Brain microvascular endothelial cell (primary cell): ENCODE results near the gene ALX4.

Experiments
- DNase-seq: peaks from one replicate; pipeline ENCODE4 v3.0.0-alpha.2; 2020
- H3K27ac ChIP-seq: fragments of 250-450 bp; sonication (Bioruptor Pico); 2 replicates; pipeline ENCODE4 v1.5.1; 2020; ENCODE audit warnings: mild to moderate bottlenecking, moderate library complexity
- H3K27me3 ChIP-seq: fragments of 250-450 bp; sonication (Bioruptor Pico); replicated peaks from 2 replicates; pipeline ENCODE4 v1.5.1; 2020; ENCODE audit warnings: mild to moderate bottlenecking
- H3K36me3 ChIP-seq: fragments of 250-450 bp; sonication (Bioruptor Pico); replicated peaks from 2 replicates; pipeline ENCODE4 v1.5.1; 2020; ENCODE audit warnings: mild to moderate bottlenecking
- H3K4me3 ChIP-seq: 2 replicates; pipeline ENCODE4 v1.5.1; 2011; ENCODE audit warnings: low read depth, mild to moderate bottlenecking, control low read depth, low read length, moderate library complexity
- in situ Hi-C: cut with HindIII; loops from 2 replicates; pipeline ENCODE4 v1.10.0; 2017; ENCODE audit warnings: low sequenced_read_pairs, low pct_ligation_motif_present
- TF ChIP-seq, protein P1 (sequence below): IDR thresholded peaks from 2 replicates; pipeline ENCODE4 v1.5.1; 2011; ENCODE audit warnings: low read depth, mild to moderate bottlenecking, moderate library complexity, low read length, control low read depth, inconsistent platforms; ENCODE audit errors: missing control alignments

The ALX4 gene

DNA sequence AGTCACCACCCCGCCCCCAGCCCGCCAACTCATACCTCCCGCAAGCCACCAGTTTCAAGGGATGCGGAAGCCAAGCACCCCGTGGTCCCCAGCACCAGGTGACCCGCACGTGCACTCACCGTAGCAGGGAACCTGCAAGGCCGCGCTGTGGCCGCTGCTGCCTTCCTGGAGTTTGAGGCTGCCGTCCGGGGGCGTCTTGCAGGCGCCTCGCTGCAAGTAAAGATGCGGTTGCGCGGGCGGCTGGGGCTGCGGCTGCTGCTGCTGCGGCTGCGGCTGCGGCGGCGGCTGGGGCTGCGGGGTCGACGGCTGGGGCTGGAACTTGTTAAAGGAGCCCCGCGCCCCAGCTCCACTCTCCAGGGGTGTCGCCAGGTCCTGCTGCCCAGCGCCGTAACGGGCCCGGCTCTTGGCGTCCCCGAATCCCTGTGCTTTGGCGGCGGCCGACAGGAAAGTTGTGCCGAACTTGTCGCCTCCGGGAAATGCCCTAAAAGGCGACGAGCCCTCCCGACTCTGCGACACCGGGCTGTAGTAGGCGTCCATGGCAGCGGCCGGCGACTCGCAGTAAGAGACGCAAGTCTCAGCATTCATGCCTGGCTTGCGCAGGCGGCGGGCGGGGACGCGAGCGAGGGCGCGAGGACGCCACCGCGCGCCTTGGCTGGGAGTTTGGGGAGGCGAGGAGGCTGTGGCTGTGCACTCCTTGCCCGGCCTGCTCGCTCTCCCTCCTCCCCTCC lies at the start of gene ALX4:
Gene ALX4 (minus strand): TSS at position 662 of the 728 bp plus-strand sequence. CDS start 77 bp downstream, at position 585.
- in situ Hi-C loops: loop anchor here (25.0 kb wide), 1 partner anchor 197 kb away; no protein-coding TSS in a partner anchor
- Histone ChIP-seq H3K27me3 (peaks cover 85% of the 10 kb centered on the region), H3K36me3 (no peaks in the 10 kb centered on the region), H3K27ac (no peak within 1 kb of the TSS), H3K4me3 (peak within 1 kb of the TSS; percentile 26)
- no peak for DNase-seq
- TF ChIP-seq, protein P1, sequence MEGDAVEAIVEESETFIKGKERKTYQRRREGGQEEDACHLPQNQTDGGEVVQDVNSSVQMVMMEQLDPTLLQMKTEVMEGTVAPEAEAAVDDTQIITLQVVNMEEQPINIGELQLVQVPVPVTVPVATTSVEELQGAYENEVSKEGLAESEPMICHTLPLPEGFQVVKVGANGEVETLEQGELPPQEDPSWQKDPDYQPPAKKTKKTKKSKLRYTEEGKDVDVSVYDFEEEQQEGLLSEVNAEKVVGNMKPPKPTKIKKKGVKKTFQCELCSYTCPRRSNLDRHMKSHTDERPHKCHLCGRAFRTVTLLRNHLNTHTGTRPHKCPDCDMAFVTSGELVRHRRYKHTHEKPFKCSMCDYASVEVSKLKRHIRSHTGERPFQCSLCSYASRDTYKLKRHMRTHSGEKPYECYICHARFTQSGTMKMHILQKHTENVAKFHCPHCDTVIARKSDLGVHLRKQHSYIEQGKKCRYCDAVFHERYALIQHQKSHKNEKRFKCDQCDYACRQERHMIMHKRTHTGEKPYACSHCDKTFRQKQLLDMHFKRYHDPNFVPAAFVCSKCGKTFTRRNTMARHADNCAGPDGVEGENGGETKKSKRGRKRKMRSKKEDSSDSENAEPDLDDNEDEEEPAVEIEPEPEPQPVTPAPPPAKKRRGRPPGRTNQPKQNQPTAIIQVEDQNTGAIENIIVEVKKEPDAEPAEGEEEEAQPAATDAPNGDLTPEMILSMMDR: no peak

DNA sequence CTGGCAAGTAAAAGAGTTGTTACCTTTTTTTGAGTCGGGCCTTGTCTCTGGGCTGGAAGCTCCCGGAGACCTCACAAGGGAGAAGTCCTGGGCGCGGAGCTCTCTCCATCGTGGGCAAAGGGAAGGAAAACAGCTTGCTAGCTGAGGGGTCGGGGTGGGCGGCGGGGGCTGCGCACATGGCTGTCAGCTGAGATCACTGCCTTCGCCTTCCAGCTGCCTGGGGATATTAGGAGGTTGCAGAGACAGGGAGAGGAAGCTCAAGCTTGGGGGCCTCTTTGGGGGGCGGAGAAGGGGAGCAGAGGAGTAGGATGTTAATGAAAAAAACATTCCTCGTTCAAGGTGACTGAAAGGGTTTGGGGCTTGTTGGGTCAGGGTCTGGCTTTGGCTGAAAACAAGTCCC lies 49.2 kb upstream of the ALX4 start:
- Histone ChIP-seq H3K4me3 (no peak overlapping the region), H3K36me3 (no peaks in the 10 kb centered on the region), H3K27me3 (peaks cover 41% of the 10 kb centered on the region), H3K27ac (no peak overlapping the region)
- DNase-seq: no peak
- TF ChIP-seq, protein P1: no peak
- in situ Hi-C loops: no loop called here

DNA sequence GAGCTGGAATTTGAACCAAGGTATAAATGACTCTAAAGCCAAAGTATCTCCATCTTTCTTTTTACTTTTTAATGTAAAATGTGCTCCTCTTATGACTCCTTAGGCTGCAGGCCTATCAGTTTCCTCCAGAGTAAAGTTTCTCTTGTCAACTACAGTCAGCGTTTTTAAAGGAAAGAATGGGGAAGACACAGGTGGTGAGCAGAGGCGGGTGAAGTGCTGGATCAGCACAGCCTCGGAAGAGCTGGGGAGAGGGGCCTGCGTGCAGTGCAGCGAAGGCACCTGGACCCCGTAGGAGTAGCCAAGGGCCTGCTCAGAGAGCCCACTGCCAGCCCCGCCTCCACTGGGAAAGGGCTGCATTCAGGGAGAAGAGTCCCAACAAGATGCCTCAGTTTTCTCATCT lies 48.8 kb upstream of the ALX4 start:
- in situ Hi-C loops: no loop called here
- Histone ChIP-seq H3K36me3 (no peaks in the 10 kb centered on the region), H3K27me3 (peaks cover 39% of the 10 kb centered on the region), H3K4me3 (no peak overlapping the region), H3K27ac (no peak overlapping the region)
- TF ChIP-seq, protein P1: no peak
- DNase-seq: no peak

DNA sequence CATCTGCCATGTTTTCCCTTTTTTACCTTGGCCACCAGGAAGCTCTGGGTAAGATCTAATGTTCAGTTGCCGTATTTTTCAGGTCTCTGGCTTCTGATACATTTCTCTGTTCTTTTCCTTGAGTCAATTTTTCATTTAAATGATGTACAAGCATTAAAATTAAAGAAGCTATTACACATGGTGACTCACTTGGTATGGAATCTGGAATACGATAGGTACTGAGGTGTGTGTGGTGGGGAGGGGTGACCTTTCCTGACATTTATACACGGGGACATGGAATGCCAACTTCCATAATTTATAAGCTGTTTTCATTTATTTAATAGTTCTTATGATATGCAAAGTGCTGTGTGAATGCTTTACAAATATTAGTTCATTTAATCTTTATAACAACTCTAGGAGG lies 47.8 kb upstream of the ALX4 start:
- TF ChIP-seq, protein P1: no peak
- no peak for DNase-seq
- Histone ChIP-seq H3K4me3 (no peak overlapping the region), H3K27ac (no peak overlapping the region), H3K27me3 (peaks cover 29% of the 10 kb centered on the region), H3K36me3 (no peaks in the 10 kb centered on the region)
- in situ Hi-C loops: no loop called here

DNA sequence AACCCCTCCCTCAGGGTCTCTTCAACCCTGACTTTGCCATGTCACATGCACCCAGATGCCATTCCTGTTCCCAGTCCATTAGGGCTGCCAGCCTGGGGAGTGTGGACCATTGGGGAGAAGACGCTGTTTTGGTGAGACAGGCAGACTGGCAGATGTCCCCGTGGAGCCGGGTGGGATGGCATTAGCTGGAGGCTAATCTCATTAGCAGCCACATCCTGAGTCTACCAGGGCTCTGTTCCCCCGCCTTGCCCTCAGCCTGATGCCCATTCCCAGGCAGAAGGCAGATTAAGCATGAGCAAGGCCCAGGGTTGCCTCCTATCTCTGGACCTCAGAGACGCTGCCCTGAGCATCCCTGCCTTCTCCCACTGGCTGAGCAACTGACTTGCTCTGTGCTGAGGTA lies 46.4 kb upstream of the ALX4 start:
- H3K4me3 ChIP-seq: no peak overlapping the region
- H3K27me3 ChIP-seq: peaks cover 17% of the 10 kb centered on the region
- no peaks in the 10 kb centered on the region for H3K36me3 ChIP-seq
- in situ Hi-C loops: no loop called here
- no peak overlapping the region for H3K27ac ChIP-seq
- TF ChIP-seq, protein P1: no peak
- DNase-seq: no peak
